Measurements from ENCODE around the gene KRT10. TPM values are rescaled to one million over a fixed set of nuclear protein-coding genes. Genes with fewer than 3 reads are reported as not detected.

KRT10 gene
- total RNA-seq, 4 donors from 2014 or later, result 8.0 to 13.4 (median 11.3) TPM

DNA sequence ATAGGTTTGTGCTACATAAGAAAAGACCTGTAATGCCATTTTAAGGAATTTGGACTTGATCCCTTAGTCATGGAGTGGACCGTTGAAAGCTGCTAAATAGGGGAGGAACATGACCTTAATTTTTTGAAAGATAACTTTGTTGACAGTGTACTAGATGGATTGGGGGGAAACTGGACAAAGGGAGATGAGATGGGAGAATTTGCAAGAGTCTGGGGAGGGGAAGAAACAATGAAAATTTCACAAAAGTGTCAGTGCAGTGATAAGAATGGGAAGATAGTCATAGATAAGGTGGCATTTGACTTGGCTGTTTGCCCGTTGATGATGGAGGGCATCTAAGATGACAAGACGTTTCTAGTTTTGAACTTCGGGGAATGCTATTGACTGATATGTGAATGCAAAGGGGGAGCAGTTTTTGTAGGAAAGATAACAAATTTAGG lies 22.3 kb upstream of the KRT10 start:
- Histone ChIP-seq H3K27ac (no peak overlapping the region), H3K36me3 (no peaks in the 10 kb centered on the region), H3K27me3 (no peaks in the 10 kb centered on the region), H3K9me3 (no peaks in the 10 kb centered on the region), H3K4me3 (no peak overlapping the region), H3K4me1 (no peaks in the 10 kb centered on the region)
- 76 to 82% methylated on average over 4 of the region's 4 CpGs for WGBS, 2 donors
- TF ChIP-seq POLR2A (IDR thresholded peaks at IDR 0.05), result no peak
- no peak for TF ChIP-seq EP300 (IDR thresholded peaks at IDR 0.05)
- TF ChIP-seq, protein P1, sequence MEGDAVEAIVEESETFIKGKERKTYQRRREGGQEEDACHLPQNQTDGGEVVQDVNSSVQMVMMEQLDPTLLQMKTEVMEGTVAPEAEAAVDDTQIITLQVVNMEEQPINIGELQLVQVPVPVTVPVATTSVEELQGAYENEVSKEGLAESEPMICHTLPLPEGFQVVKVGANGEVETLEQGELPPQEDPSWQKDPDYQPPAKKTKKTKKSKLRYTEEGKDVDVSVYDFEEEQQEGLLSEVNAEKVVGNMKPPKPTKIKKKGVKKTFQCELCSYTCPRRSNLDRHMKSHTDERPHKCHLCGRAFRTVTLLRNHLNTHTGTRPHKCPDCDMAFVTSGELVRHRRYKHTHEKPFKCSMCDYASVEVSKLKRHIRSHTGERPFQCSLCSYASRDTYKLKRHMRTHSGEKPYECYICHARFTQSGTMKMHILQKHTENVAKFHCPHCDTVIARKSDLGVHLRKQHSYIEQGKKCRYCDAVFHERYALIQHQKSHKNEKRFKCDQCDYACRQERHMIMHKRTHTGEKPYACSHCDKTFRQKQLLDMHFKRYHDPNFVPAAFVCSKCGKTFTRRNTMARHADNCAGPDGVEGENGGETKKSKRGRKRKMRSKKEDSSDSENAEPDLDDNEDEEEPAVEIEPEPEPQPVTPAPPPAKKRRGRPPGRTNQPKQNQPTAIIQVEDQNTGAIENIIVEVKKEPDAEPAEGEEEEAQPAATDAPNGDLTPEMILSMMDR (IDR thresholded peaks at IDR 0.05), result no peak
- DNase-seq (ENCODE audit: low spot score in 2 of 2), result no peak

GRCh38 chr17:40843242-40843641 lies 20.8 kb upstream of the KRT10 start:
- H3K9me3 ChIP-seq, result no peaks in the 10 kb centered on the region
- H3K27ac ChIP-seq, result no peak overlapping the region
- no peaks in the 10 kb centered on the region for H3K4me1 ChIP-seq
- WGBS, 2 donors, result 77% methylated on average over 3 of the region's 3 CpGs
- no peak overlapping the region for H3K4me3 ChIP-seq
- DNase-seq (ENCODE audit: low spot score in 2 of 2), result no peak
- no peaks in the 10 kb centered on the region for H3K36me3 ChIP-seq
- H3K27me3 ChIP-seq, result no peaks in the 10 kb centered on the region
- TF ChIP-seq POLR2A (IDR thresholded peaks at IDR 0.05) (no peak), EP300 (IDR thresholded peaks at IDR 0.05) (no peak)
- TF ChIP-seq, protein P1 (IDR thresholded peaks at IDR 0.05), result no peak

- DNase-seq (ENCODE audit: low spot score in 2 of 2), result no peak
- 71 to 76% methylated on average over 3 of the region's 3 CpGs for WGBS, 2 donors
- TF ChIP-seq, protein P1 (IDR thresholded peaks at IDR 0.05), result no peak
- TF ChIP-seq EP300 (IDR thresholded peaks at IDR 0.05) (no peak), POLR2A (IDR thresholded peaks at IDR 0.05) (no peak)
- Histone ChIP-seq H3K27me3 (no peaks in the 10 kb centered on the region), H3K4me3 (no peak overlapping the region), H3K27ac (no peak overlapping the region), H3K36me3 (peaks cover 0 to 4% (median 0%) of the 10 kb centered on the region in 3 donors), H3K9me3 (no peaks in the 10 kb centered on the region), H3K4me1 (no peaks in the 10 kb centered on the region)
These were observed 18.8 kb upstream of the KRT10 start for GRCh38 chr17:40841246-40841645.

DNA sequence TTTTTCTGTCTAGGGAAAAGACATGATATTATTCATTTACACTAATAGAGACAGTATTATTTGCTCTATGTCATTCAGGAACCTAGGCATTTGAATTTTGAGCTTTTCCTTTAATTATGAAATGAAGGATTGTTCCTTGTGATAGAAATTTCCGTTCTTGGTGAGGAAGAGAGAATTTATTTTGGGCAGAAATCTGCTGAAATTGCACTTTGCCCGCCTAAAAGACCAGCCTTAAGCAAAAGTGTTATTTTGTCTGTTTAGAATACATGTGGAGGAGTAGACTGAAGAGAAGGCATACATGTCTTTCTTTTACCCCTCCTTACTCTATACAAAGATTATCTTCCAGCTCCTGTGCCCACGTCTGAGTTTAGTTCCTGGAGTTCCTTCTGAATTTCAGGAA lies 16.8 kb upstream of the KRT10 start:
- Histone ChIP-seq H3K4me3 (no peak overlapping the region), H3K27ac (no peak overlapping the region)
- 41 to 48% methylated on average over 3 of the region's 3 CpGs for WGBS, 2 donors

DNA sequence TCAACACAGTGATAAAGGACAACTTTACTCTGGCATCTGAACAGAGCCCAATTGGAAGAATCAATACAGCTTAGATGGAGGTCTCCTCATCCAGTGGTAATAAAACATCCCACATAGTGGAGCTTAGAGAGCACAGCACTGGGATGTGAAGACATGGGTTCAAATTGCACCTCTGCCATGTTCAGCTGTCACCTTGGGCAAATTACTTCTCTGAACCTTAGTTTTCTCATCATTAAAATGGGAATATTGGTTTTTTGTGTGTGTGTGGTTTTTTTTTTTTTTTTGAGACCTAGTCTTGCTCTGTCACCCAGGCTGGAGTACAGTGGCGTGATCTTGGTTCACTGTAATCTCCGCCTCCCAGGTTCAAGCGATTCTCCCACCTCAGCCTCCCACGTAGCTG lies 13.6 kb upstream of the KRT10 start:
- Histone ChIP-seq H3K27me3 (no peaks in the 10 kb centered on the region), H3K36me3 (peaks cover 0 to 23% (median 0%) of the 10 kb centered on the region in 3 donors), H3K27ac (no peak overlapping the region), H3K4me3 (no peak overlapping the region), H3K9me3 (no peaks in the 10 kb centered on the region), H3K4me1 (peaks cover 0 to 9% (median 0%) of the 10 kb centered on the region in 4 donors)
- 98% methylated on average over 4 of the region's 4 CpGs for WGBS, 2 donors
- TF ChIP-seq POLR2A (IDR thresholded peaks at IDR 0.05) (no peak), EP300 (IDR thresholded peaks at IDR 0.05) (no peak)
- TF ChIP-seq, protein P1 (IDR thresholded peaks at IDR 0.05), result no peak
- no peak for DNase-seq (ENCODE audit: low spot score in 2 of 2)

More for the DNA sequence above, 16.8 kb upstream of the KRT10 start:
- no peak for TF ChIP-seq EP300 (IDR thresholded peaks at IDR 0.05)
- DNase-seq (ENCODE audit: low spot score in 2 of 2), result no peak
- Histone ChIP-seq H3K9me3 (no peaks in the 10 kb centered on the region), H3K36me3 (peaks cover 0 to 21% (median 0%) of the 10 kb centered on the region in 3 donors), H3K27me3 (no peaks in the 10 kb centered on the region), H3K4me1 (no peaks in the 10 kb centered on the region)

GRCh38 chr17:40833882-40834281 lies 11.5 kb upstream of the KRT10 start:
- peaks cover 0 to 23% (median 0%) of the 10 kb centered on the region in 3 donors for H3K36me3 ChIP-seq
- DNase-seq (ENCODE audit: low spot score in 2 of 2), result no peak
- no peaks in the 10 kb centered on the region for H3K9me3 ChIP-seq
- no peaks in the 10 kb centered on the region for H3K27me3 ChIP-seq
- TF ChIP-seq, protein P1 (IDR thresholded peaks at IDR 0.05), result no peak
- no peak overlapping the region for H3K27ac ChIP-seq
- H3K4me1 ChIP-seq, result peaks cover 0 to 17% (median 0%) of the 10 kb centered on the region in 4 donors
- no peak overlapping the region for H3K4me3 ChIP-seq
